DMS114 treated with DMSO at 0.1 percent for 48 hours (cell line): ENCODE measurements around the gene HIGD2A.

Experiments used
- DNase-seq: peaks from one replicate; lab custom pipeline; 2025; ENCODE audit not compliant: unreplicated experiment; lab: John Stamatoyannopoulos, UW

The HIGD2A gene

DNA sequence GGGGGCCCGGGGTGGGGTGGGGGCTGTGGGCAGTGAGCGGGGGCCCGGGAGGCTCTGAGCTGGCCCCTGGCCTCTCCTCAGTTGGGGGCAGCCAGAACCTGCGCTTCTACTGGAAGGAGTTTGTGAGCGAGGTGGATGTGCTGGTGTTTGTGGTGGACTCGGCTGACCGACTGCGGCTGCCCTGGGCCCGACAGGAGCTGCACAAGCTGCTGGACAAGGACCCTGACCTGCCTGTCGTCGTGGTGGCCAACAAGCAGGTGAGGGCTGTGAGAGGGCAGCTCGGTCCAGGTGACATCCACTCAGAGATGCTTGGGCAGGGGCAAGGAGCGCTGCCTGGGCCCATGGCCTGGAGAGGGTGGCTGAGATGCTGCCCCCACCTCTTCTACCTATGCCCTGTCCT is 19.8 kb upstream of the HIGD2A start:
- no peak for DNase-seq

GRCh38 chr5:176369934-176370711 is 18.4 kb upstream of the HIGD2A start:
- DNase-seq: no peak

DNA sequence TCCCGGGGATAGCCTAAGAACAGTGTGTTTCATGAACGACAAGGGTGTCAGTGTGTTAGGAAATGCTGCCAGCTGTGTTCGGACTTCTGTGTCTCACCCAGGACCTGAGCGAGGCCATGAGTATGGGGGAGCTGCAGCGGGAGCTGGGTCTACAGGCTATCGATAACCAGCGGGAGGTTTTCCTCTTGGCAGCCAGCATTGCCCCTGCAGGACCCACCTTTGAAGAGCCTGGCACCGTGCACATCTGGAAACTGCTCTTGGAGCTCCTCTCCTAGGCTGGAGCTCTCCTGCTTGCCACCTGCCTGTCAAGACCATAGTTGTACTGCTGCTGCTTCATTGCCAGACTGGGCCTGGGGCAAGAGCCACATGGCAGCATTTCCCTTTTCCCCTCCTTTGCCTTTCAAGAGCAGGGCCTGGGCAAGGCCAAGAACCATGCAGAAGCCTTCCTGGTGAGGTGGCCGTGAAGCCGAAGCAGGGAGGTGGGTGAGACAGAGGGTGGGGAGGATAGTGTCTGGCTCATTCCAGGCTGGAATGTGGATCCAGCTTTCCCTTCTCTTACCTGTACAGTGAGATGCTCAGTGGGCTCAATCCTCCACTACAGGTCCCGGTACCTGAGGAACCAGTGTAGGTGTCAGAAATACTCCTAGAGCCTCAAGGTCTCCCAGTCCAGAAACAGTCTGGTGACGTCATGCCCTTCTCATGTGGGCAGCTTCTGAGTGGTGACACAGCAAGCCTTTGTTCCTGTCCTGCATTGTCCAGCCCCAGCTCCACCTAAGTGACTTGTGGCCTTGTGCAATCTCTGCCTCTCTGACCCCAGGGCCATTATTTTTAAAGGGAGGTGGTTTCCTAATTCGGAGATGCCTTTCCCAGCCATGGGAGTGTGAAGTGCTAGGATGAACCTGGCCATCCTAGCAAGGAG is 16.7 kb upstream of the HIGD2A start:
- DNase-seq: no peak

DNA sequence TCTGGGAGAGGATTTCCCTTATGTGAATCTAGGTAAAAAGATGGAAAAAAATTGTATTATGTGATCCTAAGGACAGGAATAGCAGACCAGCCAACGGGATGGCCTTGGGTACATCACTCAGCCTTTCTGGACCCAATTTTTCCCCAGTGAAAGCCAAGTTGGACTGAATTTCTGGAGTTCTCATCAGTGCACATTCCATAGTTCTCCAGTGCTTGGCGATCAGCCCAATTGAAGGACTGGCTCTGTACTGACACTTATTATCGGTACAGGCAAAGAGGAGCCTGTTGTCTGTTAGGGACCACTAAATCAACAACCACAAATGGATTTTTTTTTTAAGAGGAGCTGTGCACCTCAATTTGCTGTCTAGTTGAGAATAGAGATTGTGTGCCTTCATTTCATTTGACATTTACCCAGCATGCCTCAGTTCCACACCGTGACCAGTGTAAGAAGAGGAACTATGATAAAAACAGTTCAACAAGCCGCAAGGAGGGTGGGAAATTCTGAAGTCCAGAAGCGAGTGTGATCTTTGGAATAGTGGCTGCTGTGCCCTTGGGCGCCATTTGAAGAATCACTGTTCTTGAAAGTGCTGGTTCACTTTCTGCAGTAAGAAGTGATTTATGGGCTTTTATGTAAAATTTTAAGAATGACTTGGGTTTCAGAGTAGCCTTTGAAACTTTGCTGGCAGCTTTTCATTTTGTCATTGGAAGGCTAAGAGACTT is 15.3 kb upstream of the HIGD2A start:
- DNase-seq: no peak

DNA sequence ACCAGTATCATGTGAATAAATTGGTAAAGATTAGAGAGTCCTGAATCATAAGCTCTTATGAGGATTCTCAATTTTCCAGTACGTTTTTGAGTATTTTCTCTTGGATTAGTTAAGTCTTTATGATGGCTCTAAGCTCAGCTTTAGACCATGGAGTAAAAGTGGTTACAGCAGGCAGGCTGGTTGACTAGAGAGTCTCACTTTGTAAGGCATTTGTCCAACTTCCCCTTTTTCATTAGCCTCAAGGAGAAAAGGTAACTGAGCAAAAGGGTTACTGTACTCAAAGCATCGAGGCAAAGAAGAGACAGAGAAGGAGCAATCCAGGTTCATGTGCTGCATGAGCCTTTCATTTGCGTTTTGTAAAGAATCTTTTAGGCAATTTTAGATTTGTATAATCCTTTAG is 8.7 kb upstream of the HIGD2A start:
- DNase-seq: no peak

DNA sequence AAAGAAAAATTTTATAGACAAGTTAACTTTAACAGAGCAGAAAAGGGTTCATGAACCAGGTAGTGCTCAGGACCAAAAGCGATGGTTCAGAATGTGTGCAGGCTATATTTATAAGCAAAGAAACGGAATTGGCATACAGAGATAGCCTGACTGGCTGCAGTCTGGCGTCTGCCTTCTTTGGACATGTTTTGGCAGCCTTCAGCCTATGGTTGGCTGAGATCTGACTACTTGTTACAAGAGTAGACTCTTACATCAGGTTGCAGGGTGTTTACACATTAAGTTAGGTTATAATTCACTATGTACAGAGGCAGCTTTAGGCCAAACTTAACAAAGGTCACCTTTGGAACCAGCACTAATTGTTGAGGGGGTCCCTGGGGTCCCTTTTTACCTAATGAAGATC is 7.1 kb upstream of the HIGD2A start:
- no peak for DNase-seq

GRCh38 chr5:176381979-176382378 is 6.6 kb upstream of the HIGD2A start:
- no peak for DNase-seq

DNA sequence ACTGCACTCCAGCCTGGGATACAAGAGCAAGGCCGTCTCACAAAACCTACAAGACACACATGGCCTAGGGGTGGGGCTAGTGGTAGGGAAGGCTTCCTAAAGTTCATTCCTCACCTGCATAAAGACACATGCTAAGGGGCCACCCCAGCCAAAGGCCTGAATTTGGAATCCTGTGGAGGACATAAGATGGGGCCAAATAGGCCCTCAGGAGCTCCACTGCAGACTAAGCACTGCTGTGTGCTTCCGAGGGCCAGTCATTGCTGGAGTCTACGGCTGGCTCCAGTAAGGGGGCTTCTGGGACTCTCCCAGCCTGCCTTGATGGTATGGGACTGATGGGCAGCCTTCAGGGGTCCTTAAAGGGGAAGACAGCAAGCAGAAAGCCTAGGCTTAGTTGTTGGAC is 5.8 kb upstream of the HIGD2A start:
- DNase-seq: no peak

DNA sequence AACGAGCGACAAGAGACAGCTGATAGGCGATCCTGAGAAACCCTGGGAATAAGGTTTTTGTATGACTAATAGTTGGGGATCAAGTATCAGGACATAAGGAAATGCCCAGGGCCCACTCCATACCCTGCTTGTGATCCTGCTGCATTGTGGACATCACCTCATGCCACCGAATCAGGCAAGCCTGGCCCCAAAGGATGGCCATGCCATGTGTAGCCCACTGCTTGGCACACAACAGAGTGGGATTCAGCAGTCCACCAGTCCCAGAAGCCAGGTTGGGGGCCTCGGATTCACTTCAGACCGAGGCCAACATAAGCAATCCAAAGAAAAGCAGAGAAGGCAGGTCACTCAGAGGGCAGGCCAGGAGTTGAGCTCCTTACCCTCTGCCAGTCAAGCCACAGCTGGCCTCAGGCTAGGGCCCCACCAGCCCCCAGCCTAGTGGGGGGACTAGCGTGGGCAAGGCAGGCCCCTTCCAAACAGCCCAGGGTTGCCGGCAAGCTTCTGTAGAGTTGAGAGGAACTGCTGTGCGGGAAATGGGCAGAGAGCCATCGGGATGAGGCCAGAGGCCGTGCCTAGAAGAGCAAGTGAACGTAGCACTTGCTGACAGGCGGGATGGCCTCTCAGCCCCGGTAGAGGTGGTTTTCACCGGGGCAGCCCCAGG is 5.2 kb upstream of the HIGD2A start:
- no peak for DNase-seq

- no peak for DNase-seq
These were observed 4.6 kb upstream of the HIGD2A start for GRCh38 chr5:176383961-176384360.

GRCh38 chr5:176384366-176384930 is 4.1 kb upstream of the HIGD2A start:
- DNase-seq: no peak

GRCh38 chr5:176384991-176385390 is 3.6 kb upstream of the HIGD2A start:
- DNase-seq: no peak

- DNase-seq: no peak
These were observed 2.1 kb upstream of the HIGD2A start for GRCh38 chr5:176386491-176386890.

DNA sequence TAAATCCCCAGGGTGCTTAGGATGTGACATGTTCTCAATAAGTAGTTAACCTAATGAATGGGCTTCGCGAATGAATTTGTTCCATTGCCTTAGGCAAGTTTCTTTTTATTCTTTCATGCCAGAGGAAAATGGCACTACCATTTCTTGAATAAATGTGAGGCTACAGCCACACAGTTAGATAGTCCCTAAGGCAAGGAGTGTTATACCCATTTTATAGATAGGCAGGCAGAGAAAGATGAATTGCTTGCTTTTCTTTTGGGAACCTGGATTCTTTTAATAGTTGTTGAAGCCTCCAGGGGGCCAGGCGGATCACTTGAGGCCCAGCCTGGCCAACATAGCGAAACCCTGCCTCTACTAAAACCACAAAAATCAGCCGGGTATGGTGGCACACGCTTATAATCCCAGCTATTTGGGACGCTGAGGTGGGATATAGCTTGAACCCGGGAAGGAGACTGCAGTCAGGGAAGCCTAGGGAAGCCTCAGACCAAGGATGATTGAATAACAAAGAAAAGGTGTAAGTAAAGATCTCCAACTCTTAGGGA is 1.1 kb upstream of the HIGD2A start:
- no peak for DNase-seq

DNA sequence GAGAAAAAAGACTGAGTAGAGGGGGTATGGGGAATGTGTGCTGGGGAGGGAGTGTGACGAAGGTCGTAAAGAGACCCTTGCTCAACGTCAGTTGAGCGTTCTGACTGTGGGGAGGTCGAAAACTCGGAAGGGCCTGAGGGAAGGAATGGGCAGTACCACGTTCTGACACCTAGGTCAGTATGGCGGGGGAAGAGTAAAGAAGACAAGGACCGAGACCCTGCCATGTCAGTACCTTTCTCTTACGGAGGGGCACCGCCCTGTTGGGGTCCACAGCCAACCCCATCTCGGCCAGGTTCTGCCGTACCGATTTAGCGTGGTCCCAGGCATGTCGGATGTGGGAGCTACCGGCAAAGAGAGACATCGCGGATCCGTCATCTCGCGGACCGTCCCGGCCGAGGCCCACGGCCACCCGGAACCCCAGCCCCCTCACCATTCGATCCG is 528 bp upstream of the HIGD2A start:
- peak; percentile 31 for DNase-seq

GRCh38 chr5:176389135-176390123 is 878 bp downstream of the HIGD2A start:
- peak; percentile 74 for DNase-seq

- no peak for DNase-seq
These were observed 2.9 kb downstream of the HIGD2A start for GRCh38 chr5:176391479-176391878.

- DNase-seq: no peak
These were observed 3.4 kb downstream of the HIGD2A start for GRCh38 chr5:176391999-176392398.

DNA sequence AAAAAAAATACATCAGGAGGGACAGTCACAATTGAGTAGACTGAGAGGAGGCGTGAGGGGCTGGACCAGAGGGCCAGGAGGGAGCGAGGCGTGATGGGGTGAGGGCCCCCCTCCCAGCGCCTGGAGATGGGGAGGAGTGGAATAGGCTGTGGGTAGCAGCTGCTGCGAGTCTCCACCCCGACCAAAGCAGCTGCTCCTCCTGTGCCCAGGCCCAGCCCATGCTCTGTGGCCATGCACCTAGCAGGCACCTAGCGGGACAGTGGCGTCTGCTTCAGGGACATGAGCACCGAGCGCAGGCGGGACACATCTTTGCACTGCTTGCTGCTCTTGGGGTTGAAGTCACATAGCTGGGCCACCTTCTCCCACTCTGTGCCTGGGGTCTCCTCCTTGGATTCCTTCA is 4.0 kb downstream of the HIGD2A start:
- DNase-seq: no peak
